Natural killer cell (primary cell): ENCODE measurements around the gene CEP164. TPM values are rescaled to one million over a fixed set of nuclear protein-coding genes. Genes with fewer than 3 reads are reported as not detected.
A peak's percentile ranks its signal among the peaks of the same experiment; 100 is the strongest.

ENCODE experiments used
- ATAC-seq, 3 donors: fragments of 150-1000 bp in 2 of 3; fragments of 200-7000 bp in 1 of 3; cut with Tn5 transposase; 1 replicate in 1 of 3; 2 replicates in 2 of 3; pipeline ENCODE4 v1.10.0; 2021; ENCODE audit warnings: mild to moderate bottlenecking in 2 of 3, moderate library complexity in 2 of 3
- DNase-seq, 2 donors: peaks; one replicate each; pipeline versions ENCODE4 v3.0.0 to v3.0.0-alpha.2; 2013 to 2021; ENCODE audit warnings: mixed read lengths in 1 of 2
- H3K27ac ChIP-seq: one replicate; pipeline ENCODE4 v1.5.1; 2013; ENCODE audit warnings: mild to moderate bottlenecking, low read length
- H3K27me3 ChIP-seq: one replicate; pipeline ENCODE4 v1.6.1; 2013; ENCODE audit warnings: low read length; ENCODE audit not compliant: control insufficient read depth, insufficient read depth
- H3K36me3 ChIP-seq: one replicate; pipeline ENCODE4 v1.6.1; 2013; ENCODE audit warnings: low read length; ENCODE audit not compliant: control insufficient read depth, insufficient read depth
- H3K4me1 ChIP-seq: one replicate; pipeline ENCODE4 v1.6.1; 2013; ENCODE audit warnings: low read length; ENCODE audit not compliant: control insufficient read depth, insufficient read depth
- H3K4me3 ChIP-seq: one replicate; pipeline ENCODE4 v1.5.1; 2013; ENCODE audit warnings: low read length
- H3K9me3 ChIP-seq: one replicate; pipeline ENCODE4 v1.6.1; 2013; ENCODE audit warnings: low read length; ENCODE audit not compliant: control insufficient read depth, insufficient read depth
- H3K27ac Mint-ChIP-seq, 2 donors: one replicate each; pipeline ENCODE4 v1.8.0; 2022; ENCODE audit warnings: mild to moderate bottlenecking in 2 of 2, mixed read lengths in 2 of 2, moderate library complexity in 1 of 2
- H3K27me3 Mint-ChIP-seq, 2 donors: one replicate each; pipeline ENCODE4 v1.8.0; 2022; ENCODE audit warnings: low read depth in 2 of 2, mixed read lengths in 2 of 2
- H3K36me3 Mint-ChIP-seq: one replicate; pipeline ENCODE4 v1.8.0; 2022; ENCODE audit warnings: mixed read lengths
- H3K4me1 Mint-ChIP-seq, 2 donors: one replicate each; pipeline ENCODE4 v1.8.0; 2022; ENCODE audit warnings: mixed read lengths in 2 of 2
- H3K4me3 Mint-ChIP-seq: one replicate; pipeline ENCODE4 v1.8.0; 2022; ENCODE audit warnings: mild to moderate bottlenecking, moderate library complexity, mixed read lengths
- H3K9me3 Mint-ChIP-seq, 2 donors: one replicate each; pipeline ENCODE4 v1.8.0; 2022; ENCODE audit warnings: mixed read lengths in 2 of 2
- WGBS: methylation state at CpG from one replicate; pipeline ENCODE4 v1.1.7; 2013; ENCODE audit warnings: missing lambda C conversion rate; ENCODE audit not compliant: insufficient coverage; 5-methylcytosine and 5-hydroxymethylcytosine counted together
- intact Hi-C: fragments of 100-400 bp; cut with micrococcal nuclease; formaldehyde crosslinking; loops from one replicate; pipeline ENCODE4 v1.14.2; 2022
- total RNA-seq, 4 donors: library from RNA; stranded (reverse); fragments of 120-200 nt in 1 of 4; gene quantifications; one replicate each; pipeline versions ENCODE4 v1.2.3 to v1.2.4, GENCODE V29; 2013 to 2022
- TF ChIP-seq, protein P1 (sequence below): fragments of 200-600 bp; IDR thresholded peaks from one replicate; pipeline ENCODE4 v1.8.0; 2022; ENCODE audit warnings: antibody characterized with exemption

The CEP164 gene
- total RNA-seq, 3 donors from 2014 or later (not counting 1 experiment from before 2014, with no cell fraction given), result 45.6 to 49.9 (median 49.8) TPM

DNA sequence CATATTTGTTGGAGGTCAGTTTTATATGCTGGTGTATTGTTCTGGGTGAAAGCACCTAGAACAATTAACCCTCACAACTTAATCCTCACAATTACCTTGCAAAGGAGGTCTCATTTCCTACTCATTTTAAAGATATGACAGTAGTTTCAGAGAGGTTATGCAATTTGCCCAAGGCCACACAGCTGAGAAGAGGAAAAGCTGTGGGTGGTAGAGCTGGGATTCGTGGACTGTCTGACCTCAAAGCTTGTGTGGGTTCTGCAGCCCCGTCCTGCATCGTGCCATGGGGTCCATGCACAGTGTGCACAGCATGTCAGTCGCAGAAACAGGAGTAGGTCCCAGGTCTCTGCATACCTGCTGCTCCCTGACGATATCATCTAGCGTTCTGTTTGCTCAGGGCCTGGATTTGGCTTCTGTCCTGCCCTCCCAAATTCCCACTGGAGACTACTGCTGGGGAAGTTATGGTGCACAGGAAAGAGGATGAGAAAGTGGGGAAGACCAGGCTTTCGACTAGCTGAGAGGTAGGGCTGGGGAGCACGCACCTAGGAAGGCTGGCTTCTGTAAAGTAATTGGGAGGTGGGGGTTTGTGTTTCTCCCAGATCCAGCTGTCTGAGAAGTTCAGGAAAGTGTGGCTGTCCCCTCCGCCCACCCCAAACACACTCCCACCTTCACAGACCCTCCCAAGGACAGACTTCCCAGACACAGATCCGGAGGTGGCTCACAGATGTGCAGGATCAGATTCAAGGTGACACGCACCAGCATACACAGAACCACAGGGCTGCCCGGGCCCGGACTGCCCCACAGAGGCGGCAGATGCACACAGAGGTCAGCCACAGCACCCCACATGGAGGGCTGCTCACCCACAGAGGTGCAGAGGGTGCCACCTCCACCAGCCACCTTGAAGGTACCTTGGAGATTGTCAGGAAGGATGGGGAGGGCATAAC, 13.6 kb upstream of the CEP164 start:
- intact Hi-C loops, result no loop called here
- DNase-seq (no peak), ATAC-seq (no peak)
- Histone ChIP-seq H3K36me3 (no peaks in the 10 kb centered on the region), H3K4me1 (peaks cover 16% of the 10 kb centered on the region), H3K9me3 (no peaks in the 10 kb centered on the region), H3K4me3 (no peak overlapping the region), H3K27me3 (peaks cover 13% of the 10 kb centered on the region), H3K27ac (no peak overlapping the region)
- Mint-ChIP-seq H3K4me1 (peaks cover 0 to 6% of the 10 kb centered on the region in 2 donors), H3K27ac (no peak overlapping the region), H3K9me3 (no peaks in the 10 kb centered on the region), H3K36me3 (no peaks in the 10 kb centered on the region), H3K4me3 (peak overlapping the region; percentile 49), H3K27me3 (peaks cover 43 to 45% of the 10 kb centered on the region in 2 donors)
- TF ChIP-seq, protein P1, sequence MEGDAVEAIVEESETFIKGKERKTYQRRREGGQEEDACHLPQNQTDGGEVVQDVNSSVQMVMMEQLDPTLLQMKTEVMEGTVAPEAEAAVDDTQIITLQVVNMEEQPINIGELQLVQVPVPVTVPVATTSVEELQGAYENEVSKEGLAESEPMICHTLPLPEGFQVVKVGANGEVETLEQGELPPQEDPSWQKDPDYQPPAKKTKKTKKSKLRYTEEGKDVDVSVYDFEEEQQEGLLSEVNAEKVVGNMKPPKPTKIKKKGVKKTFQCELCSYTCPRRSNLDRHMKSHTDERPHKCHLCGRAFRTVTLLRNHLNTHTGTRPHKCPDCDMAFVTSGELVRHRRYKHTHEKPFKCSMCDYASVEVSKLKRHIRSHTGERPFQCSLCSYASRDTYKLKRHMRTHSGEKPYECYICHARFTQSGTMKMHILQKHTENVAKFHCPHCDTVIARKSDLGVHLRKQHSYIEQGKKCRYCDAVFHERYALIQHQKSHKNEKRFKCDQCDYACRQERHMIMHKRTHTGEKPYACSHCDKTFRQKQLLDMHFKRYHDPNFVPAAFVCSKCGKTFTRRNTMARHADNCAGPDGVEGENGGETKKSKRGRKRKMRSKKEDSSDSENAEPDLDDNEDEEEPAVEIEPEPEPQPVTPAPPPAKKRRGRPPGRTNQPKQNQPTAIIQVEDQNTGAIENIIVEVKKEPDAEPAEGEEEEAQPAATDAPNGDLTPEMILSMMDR, result no peak
- WGBS, result 78% methylated on average over 14 of the region's 14 CpGs

DNA sequence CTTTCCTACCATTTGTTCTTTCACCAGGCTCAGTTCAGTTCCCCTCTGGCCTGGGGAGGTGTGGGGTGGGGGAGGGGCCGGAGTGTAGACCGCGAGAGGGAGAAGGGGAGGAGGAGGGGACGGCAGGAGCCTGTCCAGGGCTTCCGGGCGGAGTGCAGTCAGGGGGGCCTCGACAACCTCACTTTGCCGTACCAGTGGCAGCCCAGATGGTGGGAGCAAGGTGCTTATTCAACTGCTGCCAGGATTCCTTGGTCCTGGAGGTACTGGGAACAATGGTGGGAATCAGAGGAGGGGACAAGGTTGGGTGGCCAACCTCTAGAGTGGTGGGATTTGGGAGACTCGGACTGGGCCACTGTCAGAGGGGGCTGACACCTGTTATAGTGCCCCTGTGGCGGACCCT, 12.8 kb upstream of the CEP164 start:
- peak overlapping the region; percentile 45 for H3K4me3 Mint-ChIP-seq
- DNase-seq (no peak), ATAC-seq (no peak)
- Histone ChIP-seq H3K4me3 (no peak overlapping the region), H3K9me3 (no peaks in the 10 kb centered on the region), H3K4me1 (peaks cover 16% of the 10 kb centered on the region), H3K27ac (no peak overlapping the region), H3K36me3 (no peaks in the 10 kb centered on the region), H3K27me3 (peaks cover 13% of the 10 kb centered on the region)
- H3K36me3 Mint-ChIP-seq, result no peaks in the 10 kb centered on the region
- H3K4me1 Mint-ChIP-seq, result peaks cover 0 to 6% of the 10 kb centered on the region in 2 donors
- H3K27me3 Mint-ChIP-seq, result peaks cover 38 to 42% of the 10 kb centered on the region in 2 donors
- H3K9me3 Mint-ChIP-seq, result no peaks in the 10 kb centered on the region
- WGBS, result 21% methylated on average over 10 of the region's 10 CpGs
- H3K27ac Mint-ChIP-seq, result no peak overlapping the region
- TF ChIP-seq, protein P1, result no peak
- intact Hi-C loops, result no loop called here

DNA sequence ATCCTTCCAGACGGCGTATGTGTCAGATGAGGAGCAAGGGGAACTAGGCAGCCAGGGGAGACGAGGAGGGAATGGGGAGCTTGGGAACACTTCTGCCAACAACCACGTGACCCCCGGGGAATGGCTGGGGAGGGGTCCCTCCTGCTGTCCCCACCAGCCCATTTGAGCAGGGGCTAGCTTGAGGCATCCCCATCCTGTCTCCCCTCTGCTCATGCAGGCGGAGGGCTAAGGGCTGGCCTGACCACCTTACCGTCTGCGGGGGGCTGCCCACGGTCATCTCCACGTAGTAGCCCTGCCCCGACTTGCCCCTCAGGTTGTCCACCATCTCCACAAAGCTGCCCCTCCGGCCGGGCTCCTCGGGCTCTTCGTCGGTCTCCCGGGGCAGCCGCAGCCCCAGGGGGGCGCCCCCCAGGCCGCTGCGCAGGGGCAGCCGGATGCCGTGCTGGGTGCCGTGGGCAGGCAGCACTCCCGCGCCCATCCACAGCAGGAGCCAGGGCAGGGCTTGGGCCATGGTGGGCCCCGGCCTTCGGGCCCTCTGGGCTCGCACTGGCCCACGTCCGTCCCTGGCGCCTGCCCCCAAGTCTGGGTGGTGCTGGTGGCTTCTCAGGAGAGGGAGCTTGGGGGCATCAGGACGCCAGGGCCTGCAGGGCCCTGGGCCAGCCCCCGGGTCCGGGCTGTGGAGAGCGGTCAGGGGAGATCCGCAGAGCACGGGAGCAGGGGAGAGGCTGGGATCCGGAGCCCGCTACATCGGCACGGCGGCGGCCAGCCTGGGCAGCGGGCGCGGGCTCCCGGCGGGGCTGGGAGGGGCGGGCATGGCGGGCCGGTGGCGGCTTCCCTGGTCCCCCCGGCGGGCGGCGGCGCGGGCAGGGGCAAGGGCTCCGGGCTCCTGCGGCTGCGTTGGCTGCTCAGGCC, 12.1 kb upstream of the CEP164 start:
- intact Hi-C loops, result no loop called here
- peak in 1 of 2 donors; percentile 41 for DNase-seq
- peaks cover 16% of the 10 kb centered on the region for H3K4me1 ChIP-seq

More for the DNA sequence above, 12.1 kb upstream of the CEP164 start:
- Histone ChIP-seq H3K9me3 (no peaks in the 10 kb centered on the region), H3K27ac (no peak overlapping the region), H3K27me3 (peaks cover 13% of the 10 kb centered on the region), H3K36me3 (no peaks in the 10 kb centered on the region), H3K4me3 (peak overlapping the region; percentile 41)
- Mint-ChIP-seq H3K9me3 (no peaks in the 10 kb centered on the region), H3K27me3 (peaks cover 38 to 42% of the 10 kb centered on the region in 2 donors), H3K4me1 (peaks cover 0 to 6% of the 10 kb centered on the region in 2 donors), H3K36me3 (no peaks in the 10 kb centered on the region), H3K4me3 (peak overlapping the region; percentile 70), H3K27ac (no peak overlapping the region)
- 2% methylated on average over 62 of the region's 62 CpGs for WGBS
- peak; percentile 67 to 87 (median 71) for ATAC-seq
- TF ChIP-seq, protein P1, result no peak
